ENCODE results near the gene SHTN1. TPM values are rescaled to one million over a fixed set of nuclear protein-coding genes. Genes with fewer than 3 reads are reported as not detected.

SHTN1 gene
- total and polyA plus RNA-seq, 7 donors = 0.17 to 3.2 (median 0.78) TPM

DNA sequence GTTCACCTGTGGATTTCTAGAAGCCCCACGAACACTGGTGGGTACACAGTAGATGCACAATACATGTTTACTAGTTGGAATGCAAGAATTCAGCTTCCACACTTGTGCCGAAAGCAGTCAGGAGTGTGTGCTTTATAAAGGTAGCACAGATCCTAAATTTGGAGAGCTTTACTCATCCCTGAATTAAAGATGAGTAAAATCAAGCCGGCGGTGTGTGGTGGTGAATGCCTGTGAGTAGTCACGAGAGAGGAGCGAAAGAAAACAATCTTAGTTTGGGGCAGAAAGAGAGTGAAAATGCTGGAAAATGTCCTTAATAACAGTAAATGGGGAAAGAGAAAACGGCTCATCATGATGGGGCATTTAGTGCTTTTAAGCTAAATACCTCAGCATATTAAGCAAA lies 169.3 kb downstream of the SHTN1 start:
- ATAC-seq (no peak), DNase-seq (no peak)
- Histone ChIP-seq H3K27me3 (ENCODE audit: insufficient read depth in 3 of 3, low read length in 2 of 3) (peaks cover 0 to 7% (median 2%) of the 10 kb centered on the region in 3 donors), H3K36me3 (ENCODE audit: insufficient read depth in 1 of 2, low read depth in 1 of 2) (no peaks in the 10 kb centered on the region), H3K9me3 (no peaks in the 10 kb centered on the region), H3K4me1 (no peaks in the 10 kb centered on the region), H3K27ac (no peak overlapping the region), H3K4me3 (no peak overlapping the region)
- intact Hi-C loops (cut with DNase I) = no loop called here
- 64 to 72% (median 66%) methylated on average over 7 of the region's 7 CpGs for WGBS, 3 donors
- TF ChIP-seq, protein P1, sequence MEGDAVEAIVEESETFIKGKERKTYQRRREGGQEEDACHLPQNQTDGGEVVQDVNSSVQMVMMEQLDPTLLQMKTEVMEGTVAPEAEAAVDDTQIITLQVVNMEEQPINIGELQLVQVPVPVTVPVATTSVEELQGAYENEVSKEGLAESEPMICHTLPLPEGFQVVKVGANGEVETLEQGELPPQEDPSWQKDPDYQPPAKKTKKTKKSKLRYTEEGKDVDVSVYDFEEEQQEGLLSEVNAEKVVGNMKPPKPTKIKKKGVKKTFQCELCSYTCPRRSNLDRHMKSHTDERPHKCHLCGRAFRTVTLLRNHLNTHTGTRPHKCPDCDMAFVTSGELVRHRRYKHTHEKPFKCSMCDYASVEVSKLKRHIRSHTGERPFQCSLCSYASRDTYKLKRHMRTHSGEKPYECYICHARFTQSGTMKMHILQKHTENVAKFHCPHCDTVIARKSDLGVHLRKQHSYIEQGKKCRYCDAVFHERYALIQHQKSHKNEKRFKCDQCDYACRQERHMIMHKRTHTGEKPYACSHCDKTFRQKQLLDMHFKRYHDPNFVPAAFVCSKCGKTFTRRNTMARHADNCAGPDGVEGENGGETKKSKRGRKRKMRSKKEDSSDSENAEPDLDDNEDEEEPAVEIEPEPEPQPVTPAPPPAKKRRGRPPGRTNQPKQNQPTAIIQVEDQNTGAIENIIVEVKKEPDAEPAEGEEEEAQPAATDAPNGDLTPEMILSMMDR (IDR thresholded peaks at IDR 0.05) = no peak

DNA sequence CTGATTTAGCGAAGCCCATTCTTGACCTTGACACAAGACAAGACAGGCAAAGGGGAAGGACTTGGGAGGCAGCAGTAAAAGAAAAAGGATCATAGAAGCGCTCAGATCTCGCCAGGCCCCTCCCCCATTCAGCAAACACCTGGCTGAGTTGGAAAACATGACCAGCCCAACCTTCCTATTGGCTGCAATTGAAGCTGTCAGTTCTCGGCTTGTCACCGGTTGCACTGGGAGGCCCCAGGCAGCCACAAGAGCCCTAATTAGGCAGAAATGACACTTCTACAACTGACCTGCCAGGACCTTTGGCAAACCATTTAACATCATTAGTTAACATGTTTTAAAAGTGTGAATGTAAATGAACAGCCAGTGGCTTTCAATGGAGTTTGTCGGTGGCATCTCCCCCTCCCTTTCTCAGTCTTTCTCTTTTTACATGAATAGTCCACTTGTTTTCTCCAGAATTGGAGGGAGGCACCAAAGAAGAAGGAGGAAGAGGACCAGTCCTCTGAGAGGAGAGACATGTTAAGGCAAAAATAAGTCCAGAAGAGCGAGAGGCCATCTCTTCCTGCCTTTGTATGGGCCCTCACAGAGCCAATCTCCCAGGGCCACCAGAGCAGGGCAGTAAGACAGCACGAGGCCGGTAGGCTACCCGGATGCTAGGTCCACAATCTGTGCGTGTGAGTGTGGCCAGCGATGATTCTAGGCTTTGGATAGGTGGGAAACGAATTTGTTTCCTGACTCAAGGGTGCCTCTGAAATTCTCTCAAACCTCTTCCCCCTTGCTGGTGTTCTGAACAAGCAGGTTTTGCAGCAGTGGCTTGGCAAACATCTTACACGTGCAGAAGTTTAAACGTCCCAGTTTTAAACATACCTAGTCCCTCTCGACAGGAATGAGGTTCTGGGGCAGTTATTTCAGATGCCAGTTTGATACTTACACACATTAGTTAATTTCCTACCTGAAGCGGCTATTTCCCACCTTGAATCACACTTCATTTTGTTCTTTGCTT lies 170.7 kb downstream of the SHTN1 start:
- Histone ChIP-seq H3K9me3 (no peaks in the 10 kb centered on the region), H3K27me3 (ENCODE audit: insufficient read depth in 3 of 3, low read length in 2 of 3) (peaks cover 0 to 8% (median 2%) of the 10 kb centered on the region in 3 donors), H3K4me3 (no peak overlapping the region), H3K36me3 (ENCODE audit: insufficient read depth in 1 of 2, low read depth in 1 of 2) (no peaks in the 10 kb centered on the region), H3K4me1 (no peaks in the 10 kb centered on the region), H3K27ac (no peak overlapping the region)
- 62 to 75% (median 73%) methylated on average over 17 of the region's 17 CpGs for WGBS, 3 donors
- ATAC-seq (no peak), DNase-seq (no peak)
- intact Hi-C loops (cut with DNase I) = no loop called here
- TF ChIP-seq, protein P1 (IDR thresholded peaks at IDR 0.05) = no peak

DNA sequence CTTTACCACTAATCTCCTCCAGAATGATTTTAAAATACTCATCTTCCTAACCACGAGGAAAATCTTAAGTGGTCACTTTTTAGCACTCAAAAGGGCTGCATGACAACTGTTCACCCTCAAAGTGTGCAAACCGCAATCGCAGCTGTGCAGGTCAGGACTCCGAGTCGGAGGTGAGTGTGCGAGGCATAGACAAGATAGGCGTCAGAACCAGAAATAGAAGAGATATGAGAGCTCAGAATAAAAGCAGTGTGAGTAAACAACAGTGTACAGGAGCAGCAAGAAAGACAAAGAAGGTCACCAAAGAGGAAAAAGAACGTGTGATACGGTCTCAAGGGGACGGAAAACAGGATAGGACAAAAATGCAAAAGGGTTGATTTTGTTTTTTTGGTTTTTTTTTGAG lies 173.2 kb downstream of the SHTN1 start:
- TF ChIP-seq, protein P1 (IDR thresholded peaks at IDR 0.05) = no peak
- Histone ChIP-seq H3K4me3 (no peak overlapping the region), H3K9me3 (no peaks in the 10 kb centered on the region), H3K4me1 (no peaks in the 10 kb centered on the region), H3K27me3 (ENCODE audit: insufficient read depth in 3 of 3, low read length in 2 of 3) (peaks cover 0 to 8% (median 0%) of the 10 kb centered on the region in 3 donors), H3K36me3 (ENCODE audit: insufficient read depth in 1 of 2, low read depth in 1 of 2) (no peaks in the 10 kb centered on the region), H3K27ac (no peak overlapping the region)
- 77 to 84% (median 80%) methylated on average over 10 of the region's 10 CpGs for WGBS, 3 donors
- DNase-seq = no peak
- intact Hi-C loops (cut with DNase I) = no loop called here
- no peak for ATAC-seq

Other genes with a start within 250 kb of the SHTN1 start
- not detected for gene ENO4, start 155.7 kb downstream of the SHTN1 start, total RNA-seq
- not detected for gene ENO4, start 155.7 kb downstream of the SHTN1 start, polyA plus RNA-seq
- not detected for gene VAX1, start 133.1 kb upstream of the SHTN1 start, total RNA-seq
- gene VAX1, start 133.1 kb upstream of the SHTN1 start, polyA plus RNA-seq = not detected
- not detected for gene KCNK18, start 192.3 kb upstream of the SHTN1 start, total RNA-seq
- not detected for gene KCNK18, start 192.3 kb upstream of the SHTN1 start, polyA plus RNA-seq
- under 1 TPM; 0.06 to 0.27 (median 0.19) TPM for gene SLC18A2, start 235.9 kb upstream of the SHTN1 start, total RNA-seq
- gene SLC18A2, start 235.9 kb upstream of the SHTN1 start, polyA plus RNA-seq = under 1 TPM; 0.01 to 0.10 (median 0.05) TPM